Superior temporal gyrus (tissue), 1 donor: Measurements from ENCODE around the gene MTHFSD.

Experiments used
- DNase-seq: peaks from one replicate; pipeline ENCODE4 v3.0.0-alpha.2; 2016; ENCODE audit errors: extremely low spot score

MTHFSD gene

DNA sequence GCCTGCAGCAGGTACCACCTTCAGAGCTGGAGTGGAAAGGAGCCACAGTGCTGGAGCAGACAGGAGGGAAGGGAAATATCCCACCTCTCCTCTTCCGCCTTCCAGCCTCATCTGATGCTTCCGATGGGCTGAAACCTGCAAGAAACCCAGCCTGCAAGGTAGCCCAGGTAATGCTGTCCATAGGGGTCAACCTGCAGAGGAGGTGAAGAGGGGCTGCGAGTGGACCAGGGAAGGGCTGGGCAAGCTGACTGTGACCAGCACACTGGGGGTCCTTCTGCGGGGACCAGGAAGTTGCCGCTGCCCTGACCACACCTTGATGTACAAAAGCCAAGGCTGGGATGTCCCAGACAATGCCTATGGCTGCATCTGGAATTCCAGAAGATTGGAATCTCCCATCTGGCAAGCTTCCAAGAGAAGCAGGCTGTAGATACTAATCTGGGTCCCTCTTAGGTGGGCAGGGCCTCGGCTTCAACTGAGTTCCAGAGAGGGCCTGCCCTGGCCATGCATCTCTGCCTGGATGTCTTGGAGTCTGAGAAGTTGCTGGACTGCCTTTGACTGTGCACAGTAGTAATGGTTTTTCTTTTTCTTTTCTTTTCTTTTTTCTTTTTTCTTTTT, 29.1 kb upstream of the MTHFSD start:
- no peak for DNase-seq

DNA sequence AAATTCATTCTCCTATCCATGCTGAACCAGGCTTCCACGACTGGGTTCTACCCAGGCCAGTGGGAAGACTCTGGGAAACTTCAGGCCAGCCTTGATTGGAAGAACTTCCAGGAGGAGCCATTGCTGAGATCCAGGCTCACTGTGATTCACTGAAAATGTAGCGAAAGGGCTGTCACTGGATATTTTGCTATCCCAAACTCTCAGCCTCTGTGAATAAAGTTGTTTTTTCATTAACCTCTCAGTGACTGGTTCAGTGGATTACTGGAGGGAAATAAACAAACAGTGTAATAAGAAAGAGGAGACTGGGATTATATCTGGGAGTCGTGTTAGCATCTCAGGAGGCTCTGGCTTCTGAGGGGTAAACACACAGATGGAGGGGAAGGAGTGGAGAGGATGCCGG, 26.4 kb upstream of the MTHFSD start:
- no peak for DNase-seq

DNA sequence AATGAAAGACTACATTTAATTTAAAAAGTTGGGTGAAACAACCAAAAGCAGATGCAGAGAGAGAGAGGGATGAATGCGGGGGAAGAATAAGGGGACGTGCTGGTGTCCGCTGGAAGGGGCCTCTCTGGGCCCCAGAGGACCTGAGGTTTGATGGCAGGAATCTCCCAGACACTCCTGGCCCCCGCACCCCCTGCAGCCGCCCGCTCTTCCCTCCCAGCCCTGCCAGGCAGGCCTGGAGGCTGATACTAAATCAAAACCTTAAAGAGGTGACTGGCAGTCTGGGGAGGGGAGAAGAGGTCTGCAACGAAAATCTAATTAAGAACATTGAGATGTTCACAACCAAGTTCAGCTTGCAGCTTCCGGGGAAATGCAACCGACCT, 25.7 kb upstream of the MTHFSD start:
- DNase-seq = no peak

DNA sequence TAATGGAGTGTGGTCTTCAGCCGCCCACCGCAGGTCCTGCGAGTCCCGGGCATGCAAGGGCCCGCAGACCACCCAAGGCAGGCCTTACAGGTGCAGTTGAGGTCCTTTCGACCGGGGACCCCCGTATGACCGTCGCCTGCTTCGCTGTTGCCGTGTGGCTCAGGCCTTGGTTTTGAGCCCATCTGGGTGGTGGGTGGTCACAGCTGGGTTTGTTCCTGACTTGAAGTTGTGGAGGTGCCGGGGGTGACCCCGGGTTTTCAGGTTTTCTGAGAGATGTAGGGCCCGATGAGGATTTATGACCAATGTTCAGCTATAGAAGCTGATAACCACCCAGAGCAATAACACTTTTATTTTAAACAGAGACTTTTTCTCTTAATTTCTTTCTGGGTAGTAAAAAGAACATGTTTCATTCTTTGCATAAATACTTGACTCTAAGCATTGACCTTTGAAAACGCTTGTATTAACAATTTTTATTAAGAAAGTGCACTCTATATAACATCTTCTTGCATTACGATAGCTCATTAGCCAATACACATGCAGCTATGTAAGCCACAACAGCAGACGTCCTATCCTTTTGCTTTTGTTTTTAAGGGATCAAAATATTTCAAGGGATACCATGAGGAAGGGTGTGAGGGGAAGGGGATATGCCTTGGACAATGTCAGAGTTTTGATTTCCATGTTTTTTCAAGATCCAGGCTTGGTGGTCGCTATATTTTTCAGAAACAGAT, 25.2 kb upstream of the MTHFSD start:
- no peak for DNase-seq

DNA sequence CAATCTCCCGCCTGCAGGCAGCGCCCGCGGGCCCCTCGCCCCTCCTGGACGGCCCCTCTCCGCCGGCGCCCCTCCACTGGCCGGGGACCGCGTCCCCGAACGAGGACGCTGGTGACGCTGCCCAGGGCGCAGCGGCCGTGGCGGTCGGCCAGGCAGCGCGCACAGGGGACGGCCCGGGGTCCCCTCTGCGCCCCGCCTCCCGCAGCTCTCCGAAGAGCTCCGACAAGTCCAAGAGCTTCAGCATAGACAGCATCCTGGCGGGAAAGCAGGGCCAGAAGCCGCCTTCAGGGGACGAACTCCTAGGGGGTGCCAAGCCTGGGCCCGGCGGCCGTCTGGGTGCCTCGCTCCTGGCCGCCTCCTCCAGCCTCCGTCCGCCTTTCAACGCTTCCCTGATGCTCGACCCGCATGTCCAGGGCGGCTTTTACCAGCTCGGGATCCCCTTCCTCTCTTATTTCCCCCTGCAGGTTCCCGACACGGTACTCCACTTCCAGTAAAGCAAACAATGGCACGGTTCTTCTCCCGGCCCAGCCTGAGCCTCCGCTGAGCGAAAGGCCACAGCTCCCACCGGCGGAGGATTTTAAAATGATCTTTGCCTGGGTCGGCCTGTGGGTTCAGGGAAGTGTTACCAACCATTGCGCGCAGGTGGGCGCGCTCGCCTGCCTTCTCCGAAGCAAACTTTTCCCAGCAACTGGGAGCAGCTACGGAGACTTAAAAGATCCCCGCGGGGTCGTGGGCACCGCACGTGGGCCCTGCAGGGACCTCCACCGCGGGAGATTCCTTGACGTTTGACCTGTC, 24.4 kb upstream of the MTHFSD start:
- no peak for DNase-seq

DNA sequence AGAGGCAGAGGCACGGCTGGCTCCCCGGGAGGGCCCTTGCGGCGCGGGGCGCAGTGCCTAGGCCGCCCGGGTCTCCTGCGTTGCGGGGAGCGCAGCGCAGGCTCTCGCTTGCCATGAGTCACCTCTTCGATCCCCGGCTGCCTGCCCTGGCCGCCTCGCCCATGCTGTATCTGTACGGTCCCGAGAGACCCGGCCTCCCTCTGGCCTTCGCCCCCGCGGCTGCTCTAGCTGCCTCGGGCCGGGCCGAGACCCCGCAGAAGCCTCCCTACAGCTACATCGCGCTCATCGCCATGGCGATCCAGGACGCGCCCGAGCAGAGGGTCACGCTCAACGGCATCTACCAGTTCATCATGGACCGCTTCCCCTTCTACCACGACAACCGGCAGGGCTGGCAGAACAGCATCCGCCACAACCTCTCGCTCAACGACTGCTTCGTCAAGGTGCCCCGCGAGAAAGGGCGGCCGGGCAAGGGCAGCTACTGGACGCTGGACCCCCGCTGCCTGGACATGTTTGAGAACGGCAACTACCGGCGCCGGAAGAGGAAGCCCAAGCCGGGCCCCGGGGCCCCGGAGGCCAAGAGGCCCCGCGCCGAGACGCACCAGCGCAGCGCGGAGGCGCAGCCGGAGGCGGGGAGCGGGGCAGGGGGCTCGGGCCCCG, 23.7 kb upstream of the MTHFSD start:
- DNase-seq = no peak

DNA sequence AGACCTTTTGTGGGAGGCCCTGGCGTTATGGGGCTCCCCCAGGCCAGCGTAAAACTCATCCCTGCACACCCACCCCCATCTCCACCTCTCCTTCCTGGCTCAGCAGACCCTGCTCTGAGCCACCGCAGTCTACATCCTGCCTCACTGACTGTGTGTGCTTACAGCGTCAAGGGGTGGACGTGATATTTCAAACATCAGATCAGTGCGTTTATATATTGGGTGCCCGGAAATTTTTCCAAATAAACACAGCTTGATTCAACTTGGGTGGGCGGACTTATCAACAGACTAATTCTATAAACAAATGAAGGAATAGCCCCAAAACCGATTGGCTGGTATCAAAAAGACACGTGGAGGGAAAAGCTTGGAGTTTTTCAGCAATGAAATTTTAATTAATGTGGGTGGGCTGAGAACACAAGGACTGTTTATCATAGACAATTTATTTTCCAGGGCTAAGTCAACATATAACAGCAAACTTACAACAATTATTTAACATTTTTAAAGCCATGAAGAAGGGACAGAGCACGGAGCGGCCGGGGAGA, 23.1 kb upstream of the MTHFSD start, which contains the start of gene FOXL1:
TSS of gene FOXL1 (plus strand) at position 489 of the 539 bp plus-strand sequence. CDS start 175 bp downstream, outside the sequence.
- no peak for DNase-seq

DNA sequence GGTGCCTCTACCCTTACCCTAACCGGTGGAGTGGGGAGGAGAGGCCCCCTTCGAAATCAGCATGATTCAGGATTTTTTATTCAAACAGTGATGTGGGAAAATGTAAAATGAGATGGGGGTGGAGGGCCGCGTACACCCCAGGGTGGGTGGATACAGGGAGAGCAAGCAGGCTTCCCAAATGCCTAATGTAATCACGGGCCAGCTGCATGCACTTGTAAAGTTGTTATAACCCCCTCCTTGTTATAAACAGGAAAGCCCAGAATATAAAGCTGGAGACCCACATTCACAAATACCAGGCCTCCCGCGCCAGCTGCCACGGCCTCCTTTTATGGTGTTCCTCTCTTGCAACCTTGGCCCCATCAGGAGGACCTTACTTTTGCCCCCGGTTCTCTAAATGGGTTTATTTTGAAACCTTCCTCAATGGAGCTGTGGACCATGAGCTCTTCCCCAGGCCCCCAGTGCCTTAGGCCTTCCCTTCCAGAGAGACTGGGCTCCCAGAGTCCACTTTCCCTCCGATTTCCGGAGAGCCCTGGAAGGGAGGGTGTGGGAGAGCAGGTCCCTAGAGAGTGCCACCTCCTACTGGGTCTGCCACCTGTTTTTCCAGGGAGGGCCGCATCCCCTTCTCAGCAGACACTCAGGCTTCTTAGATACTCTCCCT, 22.4 kb upstream of the MTHFSD start:
- DNase-seq = no peak

DNA sequence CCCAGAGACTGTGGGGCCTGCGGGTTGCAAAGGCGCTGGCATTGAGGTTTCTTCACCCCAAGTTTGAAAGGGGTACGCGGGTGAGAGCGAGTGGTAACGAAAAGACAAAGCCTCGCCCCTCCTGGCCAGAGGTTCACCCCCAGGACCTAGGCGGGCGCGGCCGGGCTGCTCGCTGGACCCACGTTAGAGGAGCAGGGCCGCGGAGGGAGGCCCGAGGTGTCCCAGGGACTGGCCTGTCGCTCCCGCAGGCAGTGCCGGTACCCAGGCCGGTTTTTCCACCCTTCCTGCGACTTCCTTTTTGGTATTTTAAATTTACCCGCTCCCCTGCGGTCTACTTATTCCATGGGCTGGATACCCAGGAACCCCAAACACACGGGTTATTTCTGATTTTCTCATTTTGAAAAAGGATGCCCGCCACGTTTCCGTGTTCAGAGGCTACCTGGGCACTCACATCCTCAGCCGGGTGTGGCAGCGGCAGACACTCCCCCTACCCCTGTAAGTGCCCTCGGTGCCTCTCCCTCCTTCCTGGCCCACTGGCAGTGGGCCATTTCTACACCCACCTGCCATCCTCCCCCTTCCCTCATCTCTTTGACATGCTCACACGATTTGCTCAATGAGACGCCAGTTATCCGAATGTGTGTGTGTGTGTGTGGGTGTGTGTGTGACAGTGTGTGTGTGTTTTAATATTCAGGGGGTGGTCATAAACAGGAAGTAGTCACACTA, 21.7 kb upstream of the MTHFSD start:
- DNase-seq = no peak

DNA sequence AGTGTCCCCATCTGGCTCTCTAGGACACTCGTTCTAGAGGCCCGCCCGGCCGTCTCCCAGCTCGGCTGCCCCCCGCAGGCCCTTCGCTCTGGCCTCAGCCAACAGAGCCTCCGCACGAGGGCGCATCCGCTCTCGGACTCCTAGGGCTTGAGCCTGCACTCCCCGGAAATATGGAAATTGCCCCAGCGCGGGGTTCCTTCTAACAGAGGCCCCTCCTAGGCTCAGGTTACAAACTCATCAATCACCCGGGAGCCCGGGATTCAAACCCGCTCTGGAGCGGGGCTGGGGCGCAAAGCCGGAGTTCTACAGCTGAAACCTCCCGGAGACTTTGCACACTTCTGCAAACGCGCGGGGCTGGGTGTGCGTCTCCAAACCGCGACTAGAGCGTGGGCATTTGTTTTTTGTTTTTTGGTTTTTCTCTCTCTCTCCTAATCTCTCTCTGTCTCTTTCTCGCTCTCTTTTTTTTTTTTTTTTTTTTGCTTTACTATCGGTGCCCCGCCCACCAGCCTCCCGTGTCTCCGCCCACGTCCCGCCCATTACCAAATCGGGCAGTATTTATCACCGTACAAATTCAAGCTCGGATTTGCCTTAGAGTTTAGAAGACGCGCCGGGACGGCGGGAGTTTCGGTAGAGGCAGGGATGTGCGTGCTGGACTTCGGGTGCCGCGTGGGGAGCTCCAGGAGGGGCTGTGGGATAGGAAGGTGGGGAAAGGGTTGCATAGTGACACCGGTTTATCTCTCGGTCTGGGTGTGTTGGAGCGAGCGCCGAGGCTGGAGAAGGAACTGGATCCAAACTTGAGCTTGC, 20.9 kb upstream of the MTHFSD start:
- DNase-seq = no peak

DNA sequence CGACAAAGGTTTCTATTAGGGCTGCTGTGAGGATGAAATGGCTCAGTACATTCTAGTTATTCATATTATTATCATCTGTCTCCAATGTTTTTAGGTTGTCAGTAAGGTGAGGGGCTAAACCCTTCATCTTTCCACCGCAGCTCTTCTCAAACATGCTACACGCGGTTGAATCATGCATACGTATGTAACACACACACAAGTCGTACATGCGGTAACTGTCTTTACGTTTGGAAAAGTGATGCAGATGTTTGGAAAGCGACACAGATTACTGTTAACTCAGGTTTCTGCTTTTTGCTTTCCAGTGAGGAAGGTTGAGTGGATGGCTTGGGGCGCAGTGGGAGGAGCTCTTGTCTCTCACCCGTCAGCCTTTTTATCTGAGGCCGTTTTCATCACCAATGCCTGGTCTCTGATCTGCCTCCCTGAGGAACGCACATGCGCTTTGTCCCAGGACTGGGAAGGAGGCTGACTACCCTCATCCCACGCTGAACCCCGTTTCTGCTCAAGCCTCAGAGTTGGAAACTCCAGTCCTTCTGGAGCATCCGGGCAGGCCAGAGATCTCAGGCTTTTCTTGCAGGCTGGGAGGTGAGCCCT, 20.2 kb upstream of the MTHFSD start:
- no peak for DNase-seq

DNA sequence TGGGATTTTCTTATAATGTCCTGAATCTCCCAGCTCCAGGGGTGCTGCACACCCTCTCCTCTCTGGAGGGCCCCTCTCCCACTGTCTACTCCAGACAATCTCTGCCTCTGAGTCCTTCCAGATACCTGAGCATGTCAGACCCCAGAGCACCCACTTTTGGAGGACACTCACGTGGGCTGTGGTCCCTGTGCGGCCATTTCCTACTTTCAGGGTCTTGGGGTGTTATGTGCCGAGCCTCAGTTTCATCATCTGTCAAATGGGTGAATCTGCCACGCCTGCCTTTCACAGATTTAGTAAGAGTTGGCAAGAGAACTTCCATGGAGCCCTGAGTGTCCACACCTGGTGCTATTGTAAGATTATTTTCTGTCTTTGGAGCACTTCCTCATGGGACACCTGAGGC, 19.6 kb upstream of the MTHFSD start:
- DNase-seq = no peak

DNA sequence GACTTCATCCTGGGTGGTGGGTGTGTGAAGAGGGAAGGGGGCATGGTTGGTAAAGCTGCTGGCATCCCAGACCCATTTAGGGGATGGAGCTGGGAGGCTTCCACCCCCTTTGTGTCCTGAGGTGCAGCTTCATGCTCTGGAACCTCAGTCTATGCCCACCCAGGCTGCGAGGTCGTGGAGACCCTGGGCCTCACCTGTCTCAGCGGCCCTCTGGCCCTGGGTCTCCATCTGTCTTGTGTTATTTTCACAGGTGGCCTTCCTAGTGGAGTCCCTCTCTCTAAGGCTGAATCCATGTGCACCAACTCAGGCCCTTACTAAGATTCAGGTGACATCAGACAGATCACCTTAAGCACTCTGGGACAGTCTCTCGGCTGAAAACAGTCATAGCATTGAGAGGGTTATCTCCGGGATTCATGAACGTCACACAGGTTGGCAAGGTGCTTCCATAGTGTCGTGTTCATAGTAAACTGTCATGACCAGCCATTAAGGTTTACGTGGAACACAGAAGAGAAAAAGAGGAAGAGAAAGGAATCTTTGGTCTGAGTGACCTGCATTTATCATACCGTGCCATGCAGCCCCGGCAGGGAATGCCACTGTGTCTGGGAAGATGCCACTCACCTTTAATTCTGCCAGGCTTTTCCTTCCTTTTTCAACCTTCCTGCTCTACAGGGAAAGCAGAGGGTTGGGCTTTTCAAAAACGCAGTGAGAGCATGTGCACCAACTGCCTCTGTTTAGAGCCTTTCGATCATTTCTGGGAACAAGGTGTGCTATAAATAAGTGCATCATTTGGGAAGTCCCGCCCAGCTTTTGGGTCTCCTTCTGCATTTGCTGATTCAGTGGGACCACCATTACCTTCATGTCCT, 18.8 kb upstream of the MTHFSD start:
- no peak for DNase-seq

DNA sequence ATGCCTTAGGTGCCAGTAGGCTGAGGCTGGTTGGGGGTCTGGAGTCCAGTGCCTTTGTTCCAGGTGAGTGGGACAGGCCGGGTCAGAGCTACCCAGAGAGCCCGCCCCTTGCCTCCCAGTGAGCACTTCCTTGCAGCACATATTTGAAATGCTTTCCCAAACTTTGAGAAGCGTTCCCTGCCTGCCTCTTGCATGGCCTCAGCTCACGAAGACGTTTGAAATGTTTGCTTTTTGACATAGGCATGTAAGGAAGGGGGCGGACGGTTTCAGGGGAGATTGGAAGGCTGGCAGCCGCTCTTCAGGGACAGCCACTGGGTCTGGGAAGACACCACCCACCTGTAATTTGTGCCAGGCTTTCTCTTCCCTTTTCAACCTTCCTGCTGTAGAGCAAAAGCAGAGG, 18.2 kb upstream of the MTHFSD start:
- no peak for DNase-seq

DNA sequence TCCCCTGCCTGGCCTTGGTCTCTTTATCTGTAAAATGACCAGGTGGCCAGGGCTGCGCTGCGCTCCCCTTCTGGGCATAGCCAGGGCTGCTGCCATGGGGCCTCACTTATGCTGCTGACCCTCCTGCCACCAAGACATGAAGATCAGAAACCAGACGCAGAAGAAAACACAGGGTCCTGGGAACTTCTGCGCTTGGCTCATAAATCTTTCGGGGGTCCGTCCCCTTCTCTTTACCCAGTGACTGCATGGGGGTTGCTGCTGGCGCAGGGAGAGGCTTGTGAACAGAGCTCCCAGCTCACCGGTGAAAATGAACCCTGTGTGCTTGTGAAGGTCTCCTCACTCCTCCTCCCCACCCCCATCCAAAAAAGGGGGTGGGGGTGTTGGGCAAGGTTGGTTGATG, 17.6 kb upstream of the MTHFSD start:
- DNase-seq = no peak

DNA sequence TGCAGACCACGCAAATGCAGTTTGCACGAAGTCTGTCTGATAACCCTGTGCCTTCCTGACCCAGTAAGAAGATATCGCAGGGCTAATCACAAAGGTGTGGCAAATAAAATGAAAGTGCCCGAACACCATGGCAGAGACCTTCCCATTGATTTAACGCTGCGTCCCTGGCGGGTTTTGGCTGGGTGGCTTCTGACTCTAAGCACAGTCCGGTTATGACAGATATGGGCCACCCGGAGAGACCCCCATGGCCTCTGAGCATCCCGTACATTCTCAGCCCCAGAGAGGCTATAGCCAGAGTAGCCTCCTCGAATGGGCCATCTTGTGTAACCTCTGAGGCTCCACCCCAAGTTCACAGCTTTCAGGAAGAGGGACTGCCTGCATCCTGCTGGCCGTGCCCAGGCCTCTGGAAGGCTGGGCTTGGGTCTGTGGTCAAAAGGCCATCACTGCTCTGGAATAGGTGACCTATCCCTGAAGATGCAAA, 17.0 kb upstream of the MTHFSD start:
- no peak for DNase-seq

DNA sequence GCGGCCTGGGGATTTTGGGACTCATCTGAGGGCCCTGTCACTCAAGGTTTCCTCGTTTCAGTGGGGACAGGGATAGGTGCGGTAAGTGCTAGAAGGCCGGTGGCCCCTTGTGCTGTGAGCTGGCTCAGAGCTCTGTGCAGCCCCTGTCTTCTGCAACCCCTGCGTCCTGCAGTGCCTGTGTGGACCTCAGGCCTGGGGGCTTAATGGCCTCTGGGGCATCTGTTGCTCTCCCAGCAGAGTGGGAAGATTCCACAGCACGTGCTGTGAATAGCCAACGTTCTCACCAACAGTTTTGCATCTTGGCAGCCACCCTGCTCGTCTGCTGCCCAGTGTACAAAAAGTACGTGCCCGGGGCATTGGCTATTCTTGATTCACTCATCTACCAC, 16.5 kb upstream of the MTHFSD start:
- DNase-seq = no peak
